Neural progenitor cell (in vitro differentiated cells): ENCODE measurements around the gene TK1.

Experiments
- EZH2 ChIP-seq: fragments of 200-600 bp; sonication (generic); IDR thresholded peaks from 2 replicates; pipeline ENCODE4 v1.6.1; 2017; ENCODE audit warnings: antibody characterized with exemption, mild to moderate bottlenecking, moderate library complexity
- EZH2phosphoT487 ChIP-seq: fragments of 200-600 bp; sonication (generic); IDR thresholded peaks from 2 replicates; pipeline ENCODE4 v1.6.1; 2017; ENCODE audit warnings: antibody characterized with exemption
- TF ChIP-seq, protein P1 (sequence below): fragments of 200-600 bp; sonication (generic); IDR thresholded peaks from 2 replicates; pipeline ENCODE4 v1.5.1; 2017; ENCODE audit warnings: antibody characterized with exemption, mild to moderate bottlenecking

DNA sequence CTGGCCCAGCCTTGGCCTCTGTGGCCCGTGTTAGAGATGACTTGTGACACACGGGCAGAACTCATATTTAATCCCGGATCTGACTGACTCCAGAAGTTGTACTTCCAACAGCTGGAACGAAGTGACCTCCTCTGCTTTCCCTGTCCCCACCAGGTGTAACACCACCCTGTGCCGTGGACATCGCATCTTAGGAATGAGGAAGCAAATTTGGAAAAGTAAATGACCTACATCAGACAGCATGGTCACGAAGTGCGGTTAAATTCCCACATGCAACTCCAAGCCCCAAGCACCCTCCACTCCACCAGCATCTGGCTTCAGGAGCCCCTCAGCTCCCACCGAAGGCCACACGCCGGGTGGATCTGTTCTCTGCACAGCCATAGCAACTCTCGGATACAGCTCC lies 2.9 kb downstream of the TK1 start:
- TF ChIP-seq, protein P1, sequence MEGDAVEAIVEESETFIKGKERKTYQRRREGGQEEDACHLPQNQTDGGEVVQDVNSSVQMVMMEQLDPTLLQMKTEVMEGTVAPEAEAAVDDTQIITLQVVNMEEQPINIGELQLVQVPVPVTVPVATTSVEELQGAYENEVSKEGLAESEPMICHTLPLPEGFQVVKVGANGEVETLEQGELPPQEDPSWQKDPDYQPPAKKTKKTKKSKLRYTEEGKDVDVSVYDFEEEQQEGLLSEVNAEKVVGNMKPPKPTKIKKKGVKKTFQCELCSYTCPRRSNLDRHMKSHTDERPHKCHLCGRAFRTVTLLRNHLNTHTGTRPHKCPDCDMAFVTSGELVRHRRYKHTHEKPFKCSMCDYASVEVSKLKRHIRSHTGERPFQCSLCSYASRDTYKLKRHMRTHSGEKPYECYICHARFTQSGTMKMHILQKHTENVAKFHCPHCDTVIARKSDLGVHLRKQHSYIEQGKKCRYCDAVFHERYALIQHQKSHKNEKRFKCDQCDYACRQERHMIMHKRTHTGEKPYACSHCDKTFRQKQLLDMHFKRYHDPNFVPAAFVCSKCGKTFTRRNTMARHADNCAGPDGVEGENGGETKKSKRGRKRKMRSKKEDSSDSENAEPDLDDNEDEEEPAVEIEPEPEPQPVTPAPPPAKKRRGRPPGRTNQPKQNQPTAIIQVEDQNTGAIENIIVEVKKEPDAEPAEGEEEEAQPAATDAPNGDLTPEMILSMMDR: no peak
- no peak for TF ChIP-seq EZH2
- no peak for TF ChIP-seq EZH2phosphoT487
